Fibroblast of lung (primary cell): ENCODE data around the gene CD200.

Experiments used
- EZH2 ChIP-seq: IDR thresholded peaks from 2 replicates; pipeline ENCODE4 v1.5.1; 2012; ENCODE audit warnings: low read length, control low read depth, mild to moderate bottlenecking; ENCODE audit errors: missing control alignments
- TF ChIP-seq, protein P1 (sequence below), 2 donors: IDR thresholded peaks in 1 of 2; conservative IDR thresholded peaks in 1 of 2; 1 replicate in 1 of 2; 2 replicates in 1 of 2; pipeline ENCODE4 v1.5.1; 2011 to 2012; ENCODE audit warnings: low read length in 2 of 2, control low read depth in 1 of 2, inconsistent platforms in 1 of 2, low read depth in 1 of 2, mild to moderate bottlenecking in 1 of 2

DNA sequence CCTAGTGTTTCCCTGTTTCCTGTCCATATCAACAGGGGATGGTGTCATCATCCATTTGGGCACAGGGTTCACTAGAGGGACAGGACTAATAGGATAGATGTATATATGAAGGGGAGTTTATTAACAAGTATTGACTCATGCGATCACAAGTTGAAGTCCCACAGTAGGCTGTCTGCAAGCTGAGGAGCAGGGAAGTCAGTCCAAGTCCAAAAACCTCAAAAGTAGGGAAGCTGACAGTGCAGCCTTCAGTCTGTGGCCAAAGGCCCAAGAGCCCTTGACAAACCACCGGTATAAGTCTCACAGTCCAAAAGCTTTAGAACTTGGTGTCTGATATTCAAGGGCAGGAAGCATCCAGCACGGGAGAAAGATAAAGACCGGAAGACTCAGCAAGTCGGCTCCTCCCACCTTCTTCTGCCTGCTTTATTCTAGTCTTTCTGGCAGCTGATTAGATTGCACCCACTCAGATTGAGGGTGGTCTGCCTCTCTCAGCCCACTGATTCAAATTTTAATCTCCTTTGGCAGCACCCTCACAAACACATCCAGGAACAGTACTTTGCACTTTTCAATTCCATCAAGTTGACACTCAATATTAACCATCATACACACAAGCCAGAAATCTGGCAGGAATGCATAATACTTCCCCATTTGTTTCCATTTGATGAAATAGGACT, 43.4 kb downstream of the CD200 start:
- TF ChIP-seq, protein P1, sequence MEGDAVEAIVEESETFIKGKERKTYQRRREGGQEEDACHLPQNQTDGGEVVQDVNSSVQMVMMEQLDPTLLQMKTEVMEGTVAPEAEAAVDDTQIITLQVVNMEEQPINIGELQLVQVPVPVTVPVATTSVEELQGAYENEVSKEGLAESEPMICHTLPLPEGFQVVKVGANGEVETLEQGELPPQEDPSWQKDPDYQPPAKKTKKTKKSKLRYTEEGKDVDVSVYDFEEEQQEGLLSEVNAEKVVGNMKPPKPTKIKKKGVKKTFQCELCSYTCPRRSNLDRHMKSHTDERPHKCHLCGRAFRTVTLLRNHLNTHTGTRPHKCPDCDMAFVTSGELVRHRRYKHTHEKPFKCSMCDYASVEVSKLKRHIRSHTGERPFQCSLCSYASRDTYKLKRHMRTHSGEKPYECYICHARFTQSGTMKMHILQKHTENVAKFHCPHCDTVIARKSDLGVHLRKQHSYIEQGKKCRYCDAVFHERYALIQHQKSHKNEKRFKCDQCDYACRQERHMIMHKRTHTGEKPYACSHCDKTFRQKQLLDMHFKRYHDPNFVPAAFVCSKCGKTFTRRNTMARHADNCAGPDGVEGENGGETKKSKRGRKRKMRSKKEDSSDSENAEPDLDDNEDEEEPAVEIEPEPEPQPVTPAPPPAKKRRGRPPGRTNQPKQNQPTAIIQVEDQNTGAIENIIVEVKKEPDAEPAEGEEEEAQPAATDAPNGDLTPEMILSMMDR (conservative IDR thresholded peaks at IDR 0.05 in 1 of 2, IDR thresholded peaks at IDR 0.05 in 1 of 2; ENCODE audit: low read depth in 1 of 2, low read length in 2 of 2) = no peak
- no peak for TF ChIP-seq EZH2
